GM12892 (cell line): ENCODE data around the gene F8.
A peak's percentile ranks its signal among the peaks of the same experiment; 100 is the strongest.
"Not testable (repeated sequence)": the region's sequence is repeated elsewhere in the genome, so short reads cannot be mapped to it uniquely, and the experiment has no call there.

ENCODE experiments used
- DNase-seq: peaks from one replicate; pipeline ENCODE4 v3.0.0; 2011; ENCODE audit not compliant: insufficient read length
- FAIRE-seq: peaks from 2 replicates; lab custom pipeline; 2011; peaks lifted over from hg19 to GRCh38; lab: Jason Lieb, UNC
- POLR2A ChIP-seq: IDR thresholded peaks from 2 replicates; pipeline ENCODE4 v1.6.1; 2011; ENCODE audit warnings: low read depth, low read length, control low read depth
- POLR2AphosphoS5 ChIP-seq: IDR thresholded peaks from 2 replicates; pipeline ENCODE4 v1.6.1; 2011; ENCODE audit warnings: low read depth, low read length, control low read depth
- TAF1 ChIP-seq: IDR thresholded peaks from 2 replicates; pipeline ENCODE4 v1.6.1; 2011; ENCODE audit warnings: low read depth, mild to moderate bottlenecking, control low read depth, low read length, borderline replicate concordance

The F8 gene

DNA sequence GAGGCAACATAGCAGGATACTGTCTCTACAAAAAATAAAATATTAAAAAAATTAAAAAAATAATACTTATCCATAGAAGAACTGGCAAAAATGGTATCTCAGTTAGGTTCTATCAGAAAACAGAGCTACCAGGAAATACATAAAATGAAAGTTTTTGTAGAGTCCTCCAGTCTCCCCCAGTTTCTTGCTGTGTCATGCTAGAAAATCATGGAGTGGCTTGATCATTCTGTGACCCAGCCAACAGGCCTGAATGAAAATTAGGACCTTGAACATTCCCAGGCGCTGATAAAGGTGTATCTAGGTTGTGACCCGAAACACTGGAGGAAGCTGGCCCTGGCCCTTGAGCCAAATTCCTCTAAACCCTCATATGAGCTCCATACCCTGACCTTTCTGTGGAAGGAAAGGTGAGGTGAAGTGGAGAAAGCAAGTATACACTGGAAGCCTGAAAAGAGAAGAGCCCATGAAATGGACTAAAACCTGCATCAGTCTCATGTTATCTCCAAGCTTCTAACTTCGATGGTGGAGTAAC lies 188.7 kb downstream of the F8 start:
- DNase-seq = no peak
- no peak for FAIRE-seq
- no peak for TF ChIP-seq POLR2AphosphoS5

DNA sequence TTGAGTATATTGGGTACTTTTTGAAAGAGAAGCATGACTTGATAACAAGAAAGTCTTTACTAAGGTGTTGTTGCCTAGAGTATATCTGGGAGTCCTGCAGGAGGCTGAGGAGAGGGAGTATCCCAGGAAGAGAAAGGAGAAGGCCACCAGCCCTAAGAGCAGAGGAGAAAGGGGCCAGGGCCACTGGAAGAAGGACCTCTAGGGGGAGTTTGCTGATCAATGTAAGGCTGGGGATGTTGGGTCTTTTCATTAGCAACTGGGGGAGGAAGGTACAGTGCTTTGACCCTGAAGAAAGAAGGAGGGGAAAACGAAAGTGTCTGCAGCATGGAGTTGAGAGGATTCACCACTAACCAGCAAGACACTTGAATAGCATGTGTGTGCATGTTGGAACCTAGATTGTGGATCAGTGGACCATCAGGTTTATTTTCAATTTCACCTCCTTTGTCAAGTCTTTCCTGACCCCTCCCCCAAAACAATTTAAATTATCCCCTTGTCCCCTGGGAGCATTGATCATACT lies 192.5 kb downstream of the F8 start:
- no peak for DNase-seq
- TF ChIP-seq POLR2AphosphoS5 (no peak), POLR2A (no peak), TAF1 (no peak)
- FAIRE-seq = no peak

DNA sequence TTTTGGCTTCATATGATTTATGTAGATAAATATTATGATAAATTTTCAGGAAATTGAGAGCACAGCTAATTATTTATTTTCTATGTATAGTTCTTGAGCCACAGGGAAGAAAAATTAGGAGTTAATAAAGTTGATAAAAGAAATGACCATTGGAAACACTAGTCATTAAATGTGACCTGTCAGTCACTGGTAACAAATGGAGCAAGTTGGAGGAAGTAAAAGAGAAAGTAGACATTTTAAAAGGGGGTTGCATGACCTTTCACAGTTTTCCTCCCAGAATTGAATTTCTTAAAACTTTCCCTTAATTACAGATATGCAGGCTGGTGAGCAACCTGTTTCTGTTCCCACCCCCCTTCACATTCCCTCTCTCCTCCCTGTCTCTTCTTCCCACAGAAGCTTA lies 193.4 kb downstream of the F8 start:
- DNase-seq (no peak), FAIRE-seq (peak; percentile 21)
- TF ChIP-seq POLR2AphosphoS5 = no peak
- TF ChIP-seq POLR2A = no peak
- TF ChIP-seq TAF1 = no peak

DNA sequence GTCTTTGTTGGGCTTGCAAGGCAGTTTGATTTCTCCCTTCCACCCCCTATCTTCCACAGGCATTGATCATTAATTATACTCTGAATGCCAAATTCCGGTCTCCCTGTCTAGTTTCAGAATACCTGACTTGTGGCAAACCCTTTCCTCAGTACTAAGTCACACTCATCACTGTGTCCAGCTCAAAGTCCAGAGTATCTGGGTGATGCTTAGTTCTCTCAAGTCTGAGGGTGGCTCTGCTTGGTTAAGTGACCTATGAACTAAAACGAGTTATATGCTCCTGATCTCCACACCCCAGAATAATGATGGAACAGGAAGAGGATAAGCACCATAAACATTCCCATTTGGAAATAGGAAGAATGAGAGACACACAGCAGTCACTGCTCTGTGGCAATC lies 194.5 kb downstream of the F8 start:
- DNase-seq (no peak), FAIRE-seq (peak; percentile 46)
- TF ChIP-seq TAF1 = no peak
- TF ChIP-seq POLR2A = no peak
- TF ChIP-seq POLR2AphosphoS5 = no peak

DNA sequence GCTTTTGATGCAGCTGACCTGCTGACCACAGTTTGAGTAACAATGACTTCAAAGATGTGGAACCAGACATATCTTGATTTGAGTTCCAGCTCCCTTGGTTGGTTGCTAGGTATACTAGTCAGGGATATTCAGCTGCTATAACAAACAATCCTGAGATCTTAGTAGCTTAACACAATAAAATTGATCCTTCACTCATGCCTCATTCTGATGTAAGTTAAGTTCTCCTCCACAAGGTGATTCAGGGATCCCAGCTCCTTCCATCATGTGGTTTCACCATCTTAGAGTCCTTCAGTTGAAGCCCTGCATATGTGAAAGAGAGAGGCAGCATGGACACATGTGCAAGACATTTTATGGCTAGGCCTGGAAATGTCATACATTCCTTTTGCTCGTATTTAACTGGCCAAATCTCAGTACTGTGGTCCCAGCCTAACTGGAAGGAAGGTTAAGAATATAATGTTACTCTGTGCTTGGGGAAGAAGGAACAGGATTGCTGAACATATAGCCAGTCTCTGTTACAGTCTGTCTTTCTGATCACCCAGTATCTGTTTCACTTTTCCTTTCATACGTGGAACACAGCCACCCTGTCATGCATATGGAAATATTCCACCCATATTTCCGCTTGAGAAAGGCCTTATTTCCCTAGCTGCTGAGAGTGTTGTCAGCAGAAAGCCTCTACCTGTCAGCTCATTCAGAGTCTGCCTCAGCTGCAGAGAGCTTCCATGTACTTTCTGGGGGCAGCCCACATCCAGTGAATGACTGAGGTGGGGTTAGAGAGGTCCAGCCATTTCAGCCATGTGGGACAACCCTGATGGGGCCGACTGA lies 195.1 kb downstream of the F8 start:
- TF ChIP-seq POLR2AphosphoS5 (no peak), POLR2A (no peak; the same call in 1 of the 2 replicates), TAF1 (no peak)
- peak; percentile 87 for FAIRE-seq
- DNase-seq = no peak

DNA sequence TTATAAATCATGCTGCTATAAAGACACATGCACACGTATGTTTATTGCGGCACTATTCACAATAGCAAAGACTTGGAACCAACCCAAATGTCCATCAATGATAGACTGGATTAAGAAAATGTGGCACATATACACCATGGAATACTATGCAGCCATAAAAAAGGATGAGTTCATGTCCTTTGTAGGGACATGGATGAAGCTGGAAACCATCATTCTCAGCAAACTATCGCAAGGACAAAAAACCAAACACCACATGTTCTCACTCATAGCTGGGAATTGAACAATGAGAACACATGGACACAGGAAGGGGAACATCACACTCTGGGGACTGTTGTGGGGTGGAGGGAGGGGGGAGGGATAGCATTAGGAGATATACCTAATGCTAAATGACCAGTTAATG lies 196.9 kb downstream of the F8 start:
- DNase-seq, FAIRE-seq: not testable (repeated sequence)

DNA sequence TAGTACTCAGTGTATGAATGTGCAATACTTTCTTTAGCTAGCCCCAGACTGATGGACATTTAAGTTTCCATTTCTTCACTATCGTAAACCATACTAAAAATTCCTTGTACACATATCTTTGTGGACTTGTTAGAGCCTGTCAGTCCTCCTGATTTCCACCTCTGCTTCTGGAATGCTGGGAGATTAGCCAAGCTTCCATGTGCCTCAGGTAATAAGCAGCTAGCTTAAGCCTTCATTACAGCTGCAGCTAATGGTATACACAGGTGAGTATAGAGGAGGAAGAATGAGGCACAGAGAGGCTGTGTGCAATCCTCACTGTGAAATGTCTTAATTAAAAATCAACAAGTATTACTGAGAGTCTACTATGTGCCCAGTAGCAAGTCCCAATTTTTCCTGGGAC lies 197.9 kb downstream of the F8 start:
- FAIRE-seq (no peak), DNase-seq (no peak)
- TF ChIP-seq TAF1 (no peak), POLR2A (no peak), POLR2AphosphoS5 (no peak)

DNA sequence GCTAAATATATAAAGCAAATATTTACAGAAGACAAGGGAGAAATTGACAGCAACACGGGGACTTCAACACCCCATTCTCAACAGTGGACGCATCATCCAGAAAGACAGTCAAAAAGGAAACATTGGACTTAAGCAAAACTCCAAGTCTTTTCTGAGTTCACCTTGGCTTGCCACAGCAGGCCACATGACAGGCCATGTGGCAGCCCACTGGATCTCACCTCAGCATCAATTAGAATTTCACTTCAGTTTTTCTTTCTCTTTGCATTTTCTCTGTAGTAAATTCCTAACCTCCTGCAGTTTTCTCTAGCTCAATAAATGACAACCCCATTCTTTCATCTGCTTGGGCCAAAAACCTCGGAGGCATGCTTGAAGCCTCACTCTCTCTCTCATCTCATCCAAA lies 200.5 kb downstream of the F8 start:
- TF ChIP-seq POLR2AphosphoS5 = no peak
- no peak for TF ChIP-seq TAF1
- TF ChIP-seq POLR2A = no peak
- FAIRE-seq (no peak), DNase-seq (no peak)

DNA sequence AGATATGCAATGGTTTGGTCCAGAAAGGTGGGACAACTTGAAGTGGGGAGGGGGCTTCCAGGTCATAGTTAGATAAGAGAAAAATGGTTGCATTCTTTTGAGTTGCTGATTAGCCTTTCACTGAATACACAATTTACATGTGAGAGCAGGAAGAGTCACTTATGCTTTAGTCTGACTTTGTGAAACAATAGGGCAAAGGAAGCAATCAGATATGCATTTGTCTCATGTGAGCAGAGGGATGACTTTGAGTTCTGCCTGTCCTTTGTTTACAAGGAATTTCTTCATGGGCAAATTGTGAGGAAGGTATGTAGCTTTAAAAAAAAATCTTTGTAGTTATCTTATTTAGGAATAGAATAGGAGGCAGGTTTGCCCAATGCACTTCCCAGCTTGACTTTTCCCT lies 201.0 kb downstream of the F8 start:
- FAIRE-seq = no peak
- TF ChIP-seq TAF1 (no peak), POLR2AphosphoS5 (no peak), POLR2A (no peak)
- DNase-seq = no peak

DNA sequence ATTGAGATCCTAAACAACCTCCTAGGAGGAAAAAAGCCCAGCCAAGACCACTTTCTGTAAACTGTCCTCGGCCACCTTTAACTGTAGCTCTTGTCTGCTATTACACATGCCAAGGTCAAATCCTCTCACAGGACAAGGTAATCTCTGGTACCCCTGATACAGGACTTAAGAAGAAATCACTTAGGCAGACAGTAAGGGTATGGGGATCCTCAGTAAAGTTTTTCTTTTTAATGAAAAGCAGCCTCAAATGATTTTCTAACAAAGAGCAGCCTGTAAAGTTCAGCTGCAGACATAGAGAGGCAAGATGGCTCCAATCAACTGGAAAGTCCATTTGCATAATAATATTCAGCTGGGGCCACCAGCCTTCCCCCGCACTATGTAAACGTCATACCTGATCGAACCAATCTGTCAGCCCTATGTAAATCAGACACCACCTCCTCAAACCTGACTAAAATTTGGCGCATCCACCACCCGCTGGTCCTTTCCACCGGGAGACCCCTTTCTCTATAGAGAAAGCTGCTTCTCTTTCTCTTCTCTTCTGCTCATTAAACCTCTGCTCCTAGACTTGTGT lies 202.7 kb downstream of the F8 start:
- TF ChIP-seq POLR2A = no peak
- no peak for TF ChIP-seq POLR2AphosphoS5
- TF ChIP-seq TAF1 = no peak
- no peak for FAIRE-seq
- DNase-seq = no peak

DNA sequence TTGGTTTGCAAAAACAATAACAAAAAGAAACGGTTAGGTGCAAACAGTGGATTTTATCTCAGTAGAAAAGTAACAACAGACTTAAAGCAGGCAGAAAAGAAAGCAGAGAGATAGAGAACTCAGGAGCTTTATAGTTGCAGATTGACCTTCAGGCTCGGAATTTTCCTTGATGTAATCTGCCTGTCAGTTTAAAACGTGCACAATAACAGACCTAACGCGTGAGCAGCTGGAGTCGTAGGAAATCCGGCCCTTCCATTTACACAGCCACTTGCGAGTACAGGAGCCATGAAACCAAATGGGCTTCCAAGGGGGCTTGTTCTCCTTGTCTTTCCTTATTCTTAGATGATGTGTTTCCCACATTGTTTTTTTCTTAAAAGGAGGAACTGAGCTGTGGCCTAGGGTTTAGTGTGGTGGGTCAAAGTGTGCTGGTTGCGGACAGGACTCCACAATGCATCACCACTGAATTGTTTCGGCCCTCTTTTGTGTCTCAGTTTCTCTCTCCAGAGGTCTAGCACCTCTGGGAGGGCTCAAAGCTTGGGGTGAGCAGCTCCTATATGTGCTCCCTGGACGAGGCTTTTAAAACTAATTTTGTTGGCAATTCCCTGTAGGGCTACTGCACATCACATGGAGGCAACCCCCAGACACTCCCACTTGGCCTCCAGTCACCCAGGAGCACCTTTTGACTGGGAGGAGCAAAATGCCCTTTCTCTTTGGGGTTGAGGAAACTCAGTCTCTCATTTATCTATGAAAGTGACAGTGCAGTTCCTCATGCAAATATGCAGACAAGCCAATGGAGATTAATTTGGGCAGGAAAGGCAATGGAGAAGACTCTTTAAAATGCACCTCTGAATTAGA lies 203.4 kb downstream of the F8 start:
- FAIRE-seq (no peak), DNase-seq (no peak)
- no peak for TF ChIP-seq POLR2A
- TF ChIP-seq TAF1 = no peak
- TF ChIP-seq POLR2AphosphoS5 = no peak

DNA sequence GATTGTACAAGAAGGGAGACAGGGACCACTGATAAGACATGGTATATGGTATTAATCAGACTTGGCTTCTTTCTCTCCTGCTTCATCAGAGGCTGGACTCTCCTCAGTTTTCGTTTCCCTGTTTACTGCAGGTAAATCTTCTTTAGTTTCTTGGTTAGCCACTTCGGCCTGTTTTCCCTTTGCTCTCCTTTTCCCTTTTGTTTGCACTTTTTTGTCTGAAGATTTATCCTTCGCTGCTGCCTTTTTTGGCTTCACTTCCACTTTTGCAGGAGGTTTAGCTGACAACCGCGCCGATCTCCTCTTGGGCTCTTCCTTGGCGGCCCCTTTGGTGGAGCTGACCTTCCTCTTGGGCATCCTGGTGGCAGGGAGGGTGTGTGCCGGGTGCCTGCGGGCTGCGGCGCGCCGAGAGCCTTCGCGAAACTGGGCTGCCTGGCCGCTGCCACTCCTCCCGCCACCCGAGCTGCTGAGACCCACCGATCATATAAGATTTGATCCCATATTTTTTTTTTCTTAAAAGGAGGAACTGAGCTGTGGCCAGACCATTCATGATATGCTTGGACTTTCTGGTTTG lies 205.4 kb downstream of the F8 start:
- not testable (repeated sequence) for DNase-seq, FAIRE-seq

DNA sequence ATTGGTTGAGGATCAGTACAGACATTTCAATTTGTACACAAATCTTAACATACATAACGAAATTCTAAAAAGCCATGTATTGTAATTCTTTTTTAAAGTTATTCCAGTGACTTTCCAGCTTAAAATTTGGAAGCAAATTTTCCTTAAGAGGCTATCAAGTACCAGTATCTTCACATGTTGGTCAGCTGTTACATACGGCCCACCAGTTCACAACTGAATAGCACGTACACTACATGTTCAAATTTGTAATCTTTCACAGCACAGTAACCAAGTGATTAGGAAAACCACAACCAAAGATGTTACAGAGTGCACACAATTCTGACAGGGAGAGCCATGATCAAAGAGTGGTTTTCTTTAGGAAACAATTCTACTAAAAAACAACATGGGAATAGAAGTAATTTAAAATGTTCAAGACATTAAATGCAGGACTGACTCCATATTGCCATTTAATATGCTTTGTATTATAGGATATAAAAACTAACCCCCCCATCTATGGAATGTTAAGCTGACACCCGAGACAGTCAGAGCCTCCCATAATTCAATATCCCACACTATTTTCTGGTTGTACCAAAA lies 206.1 kb downstream of the F8 start:
- not testable (repeated sequence) for FAIRE-seq, DNase-seq
